ENCODE measurements around the gene KRT39.

KRT39 gene

GRCh38 chr17:40980596-40980995 is 13.8 kb upstream of the KRT39 start:
- DNase-seq (ENCODE audit: low spot score): peak; percentile 25

- DNase-seq (ENCODE audit: low spot score): no peak
These were observed 13.4 kb upstream of the KRT39 start for GRCh38 chr17:40980117-40980516.

- no peak for DNase-seq (ENCODE audit: low spot score)
These were observed 11.9 kb upstream of the KRT39 start for GRCh38 chr17:40978575-40979151.

- DNase-seq (ENCODE audit: low spot score): no peak
These were observed 8.8 kb upstream of the KRT39 start for GRCh38 chr17:40975516-40975915.

- no peak for DNase-seq (ENCODE audit: low spot score)
These were observed 7.6 kb upstream of the KRT39 start for GRCh38 chr17:40974366-40974765.

- no peak for DNase-seq (ENCODE audit: low spot score)
These were observed 834 bp upstream of the KRT39 start for GRCh38 chr17:40967582-40967981.

GRCh38 chr17:40963838-40964237 is 2.9 kb downstream of the KRT39 start:
- DNase-seq (ENCODE audit: low spot score): no peak

GRCh38 chr17:40962059-40962561 is 4.6 kb downstream of the KRT39 start:
- no peak for DNase-seq (ENCODE audit: low spot score)

- no peak for DNase-seq (ENCODE audit: low spot score)
These were observed 5.2 kb downstream of the KRT39 start for GRCh38 chr17:40961591-40961990.

- DNase-seq (ENCODE audit: low spot score): no peak
These were observed 6.6 kb downstream of the KRT39 start for GRCh38 chr17:40960144-40960543.

- DNase-seq (ENCODE audit: low spot score): no peak
These were observed 8.4 kb downstream of the KRT39 start for GRCh38 chr17:40958086-40958953.

- DNase-seq (ENCODE audit: low spot score): no peak
These were observed 10.1 kb downstream of the KRT39 start for GRCh38 chr17:40956401-40957254.

- no peak for DNase-seq (ENCODE audit: low spot score)
These were observed 12.9 kb downstream of the KRT39 start for GRCh38 chr17:40953881-40954280.

GRCh38 chr17:40952661-40953060 is 14.1 kb downstream of the KRT39 start:
- DNase-seq (ENCODE audit: low spot score): no peak

- no peak for DNase-seq (ENCODE audit: low spot score)
These were observed 14.6 kb downstream of the KRT39 start for GRCh38 chr17:40952154-40952553.

- no peak for DNase-seq (ENCODE audit: low spot score)
These were observed 15.6 kb downstream of the KRT39 start for GRCh38 chr17:40951011-40951622.

- DNase-seq (ENCODE audit: low spot score): no peak
These were observed 16.6 kb downstream of the KRT39 start for GRCh38 chr17:40950176-40950575.

- no peak for DNase-seq (ENCODE audit: low spot score)
These were observed 17.3 kb downstream of the KRT39 start for GRCh38 chr17:40949418-40949817.

- no peak for DNase-seq (ENCODE audit: low spot score)
These were observed 18.8 kb downstream of the KRT39 start for GRCh38 chr17:40947929-40948328.

GRCh38 chr17:40945414-40945813 is 21.3 kb downstream of the KRT39 start:
- DNase-seq (ENCODE audit: low spot score): no peak

- DNase-seq (ENCODE audit: low spot score): no peak
These were observed 22.2 kb downstream of the KRT39 start for GRCh38 chr17:40944531-40944930.

- no peak for DNase-seq (ENCODE audit: low spot score)
These were observed 24.2 kb downstream of the KRT39 start for GRCh38 chr17:40942553-40942952.
